ENCODE measurements around the gene URGCP.

DNA sequence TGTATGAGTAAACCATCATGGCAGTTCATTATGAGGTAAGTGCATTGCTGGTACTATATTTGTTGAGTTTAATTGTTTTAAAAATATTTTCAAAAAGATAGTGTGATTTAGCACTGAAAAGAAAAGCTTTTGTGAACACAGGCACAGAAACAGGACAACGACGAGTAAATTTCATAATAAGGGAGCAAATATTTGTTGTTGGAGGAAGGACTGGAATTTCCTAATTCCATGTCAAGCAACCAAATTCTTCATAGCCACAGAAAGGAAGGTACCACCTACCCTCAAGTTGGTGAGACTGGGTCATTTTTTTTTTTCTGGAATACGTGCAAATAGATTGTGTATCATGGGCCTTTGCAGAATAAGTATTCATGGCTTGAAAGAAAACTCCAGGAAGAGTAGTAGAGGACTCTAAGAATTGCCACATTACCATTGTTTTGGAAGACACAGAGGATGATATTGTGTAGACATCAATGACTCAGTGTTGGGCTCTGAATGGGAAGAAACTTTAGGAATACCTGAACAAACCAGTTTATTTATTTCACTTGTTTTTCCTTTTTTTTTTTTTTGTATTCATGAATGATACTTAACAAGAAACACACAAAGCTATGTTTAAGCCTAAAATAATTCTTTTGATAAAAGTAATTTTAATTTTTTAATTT, 27.6 kb upstream of the URGCP start:
- TF ChIP-seq CTCF (conservative IDR thresholded peaks at IDR 0.05; ENCODE audit: low read depth, low read length) (no peak), EZH2 (IDR thresholded peaks at IDR 0.05; ENCODE audit: borderline replicate concordance, low read depth, low read length, poor library complexity, severe bottlenecking) (no peak)
